ENCODE results near the gene MYBPC2. TPM values are rescaled to one million over a fixed set of nuclear protein-coding genes. Genes with fewer than 3 reads are reported as not detected.

Gene MYBPC2
- total RNA-seq, 1 donor from 2014 or later: not detected

DNA sequence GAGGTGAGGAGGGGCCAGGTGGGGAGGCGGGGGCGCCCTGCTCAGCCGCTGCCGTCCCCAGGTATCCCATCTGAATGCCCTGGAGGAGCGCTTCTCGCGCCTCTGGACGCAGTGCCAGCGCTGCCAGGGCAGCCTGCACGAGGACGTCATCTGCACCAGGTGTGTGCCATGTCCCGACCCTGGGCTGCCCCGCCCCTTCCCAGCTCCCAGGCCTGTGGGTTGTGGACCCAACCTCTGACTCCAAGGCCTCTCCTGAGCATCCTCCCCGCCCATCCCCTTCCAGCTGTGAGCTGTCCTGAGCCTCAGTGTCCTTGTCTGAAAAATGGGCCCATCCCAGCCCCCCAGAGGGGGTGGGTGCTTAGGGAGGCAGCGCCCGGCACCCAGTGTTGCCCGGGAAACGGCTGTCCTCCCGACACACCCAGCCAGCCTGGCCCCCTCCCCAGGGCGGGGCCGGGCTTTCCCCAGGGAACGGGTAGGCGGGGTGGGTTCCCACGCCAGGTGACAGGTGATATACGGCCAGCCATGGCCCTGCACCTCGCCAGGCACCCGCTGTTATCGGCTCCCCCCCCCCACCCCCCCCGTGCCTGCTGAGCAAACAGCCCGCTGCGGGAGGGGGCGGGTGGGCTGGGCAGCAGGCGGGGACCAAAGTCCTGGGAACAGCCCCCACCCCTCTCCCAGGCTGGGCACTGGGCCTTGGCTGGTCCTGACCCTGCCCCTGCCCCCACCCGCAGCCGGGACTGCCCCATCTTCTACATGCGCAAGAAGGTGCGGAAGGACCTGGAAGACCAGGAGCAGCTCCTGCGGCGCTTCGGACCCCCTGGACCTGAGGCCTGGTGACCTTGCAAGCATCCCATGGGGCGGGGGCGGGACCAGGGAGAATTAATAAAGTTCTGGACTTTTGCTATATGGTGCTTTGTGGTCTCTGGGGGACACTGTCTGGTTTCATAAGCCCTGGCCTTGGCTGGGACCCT, 15.3 kb upstream of the MYBPC2 start:
- Histone ChIP-seq H3K9me3 (replicated peaks) (no peaks in the 10 kb centered on the region), H3K36me3 (no peaks in the 10 kb centered on the region), H3K27ac (replicated peaks) (no peak overlapping the region), H3K4me1 (peaks cover 13% of the 10 kb centered on the region), H3K4me3 (no peak overlapping the region), H3K27me3 (ENCODE audit: low read depth) (peaks cover 56% of the 10 kb centered on the region)
- intact Hi-C loops (cut with micrococcal nuclease): loop anchor here (10.0 kb wide), 1 partner anchor 53 kb away; the partner anchor contains the start of gene NAPSA
- TF ChIP-seq, protein P1, sequence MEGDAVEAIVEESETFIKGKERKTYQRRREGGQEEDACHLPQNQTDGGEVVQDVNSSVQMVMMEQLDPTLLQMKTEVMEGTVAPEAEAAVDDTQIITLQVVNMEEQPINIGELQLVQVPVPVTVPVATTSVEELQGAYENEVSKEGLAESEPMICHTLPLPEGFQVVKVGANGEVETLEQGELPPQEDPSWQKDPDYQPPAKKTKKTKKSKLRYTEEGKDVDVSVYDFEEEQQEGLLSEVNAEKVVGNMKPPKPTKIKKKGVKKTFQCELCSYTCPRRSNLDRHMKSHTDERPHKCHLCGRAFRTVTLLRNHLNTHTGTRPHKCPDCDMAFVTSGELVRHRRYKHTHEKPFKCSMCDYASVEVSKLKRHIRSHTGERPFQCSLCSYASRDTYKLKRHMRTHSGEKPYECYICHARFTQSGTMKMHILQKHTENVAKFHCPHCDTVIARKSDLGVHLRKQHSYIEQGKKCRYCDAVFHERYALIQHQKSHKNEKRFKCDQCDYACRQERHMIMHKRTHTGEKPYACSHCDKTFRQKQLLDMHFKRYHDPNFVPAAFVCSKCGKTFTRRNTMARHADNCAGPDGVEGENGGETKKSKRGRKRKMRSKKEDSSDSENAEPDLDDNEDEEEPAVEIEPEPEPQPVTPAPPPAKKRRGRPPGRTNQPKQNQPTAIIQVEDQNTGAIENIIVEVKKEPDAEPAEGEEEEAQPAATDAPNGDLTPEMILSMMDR (IDR thresholded peaks at IDR 0.05; ENCODE audit: borderline replicate concordance): no peak
- DNase-seq: no peak

GRCh38 chr19:50418176-50419021, 14.3 kb upstream of the MYBPC2 start, which contains the start of gene SPIB:
SPIB (plus strand) TSS chr19:50418938; CDS start chr19:50418963, 25 bp downstream.
- Histone ChIP-seq H3K4me1 (peaks cover 13% of the 10 kb centered on the region), H3K4me3 (no peak within 1 kb of the TSS), H3K9me3 (replicated peaks) (no peaks in the 10 kb centered on the region), H3K27me3 (ENCODE audit: low read depth) (peaks cover 66% of the 10 kb centered on the region), H3K36me3 (no peaks in the 10 kb centered on the region), H3K27ac (replicated peaks) (no peak within 1 kb of the TSS)
- TF ChIP-seq, protein P1 (IDR thresholded peaks at IDR 0.05; ENCODE audit: borderline replicate concordance): no peak
- DNase-seq: no peak
- intact Hi-C loops (cut with micrococcal nuclease): loop anchor here (10.0 kb wide), 1 partner anchor 54 kb away; the partner anchor contains the start of gene NAPSA

DNA sequence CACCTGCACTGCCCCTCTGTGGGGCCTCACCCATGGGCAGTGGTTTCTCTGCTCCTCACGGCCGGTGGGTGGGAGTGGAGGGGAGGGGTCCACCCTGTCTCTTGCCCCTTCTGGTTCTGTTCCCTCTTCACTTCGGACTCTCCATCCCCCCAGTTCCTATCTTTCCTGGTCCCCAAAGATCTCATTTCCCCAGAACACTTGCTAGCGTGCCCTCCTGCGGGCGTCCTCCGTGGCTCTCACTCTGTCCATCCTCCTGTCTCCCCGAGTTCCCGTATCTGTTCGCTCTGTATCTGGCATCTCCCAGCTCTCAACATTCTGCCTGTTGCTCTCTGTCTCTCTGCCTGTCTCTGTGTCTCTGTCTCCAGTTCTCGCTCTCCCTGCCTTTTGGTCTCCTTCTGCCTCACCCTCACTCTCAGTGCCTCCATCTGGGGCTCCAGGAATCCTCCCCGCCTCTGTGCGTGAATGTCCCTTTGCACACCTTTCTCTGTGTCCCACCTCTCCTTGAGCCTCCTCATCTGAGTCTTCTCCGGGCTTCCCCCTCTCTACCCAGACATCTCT, 13.6 kb upstream of the MYBPC2 start:
- H3K4me1 ChIP-seq: peaks cover 13% of the 10 kb centered on the region
- TF ChIP-seq, protein P1 (IDR thresholded peaks at IDR 0.05; ENCODE audit: borderline replicate concordance): no peak
- no peaks in the 10 kb centered on the region for H3K9me3 ChIP-seq (replicated peaks)
- no peak overlapping the region for H3K4me3 ChIP-seq
- no peak overlapping the region for H3K27ac ChIP-seq (replicated peaks)
- intact Hi-C loops (cut with micrococcal nuclease): loop anchor here (10.0 kb wide), 1 partner anchor 54 kb away; the partner anchor contains the start of gene NAPSA
- H3K27me3 ChIP-seq (ENCODE audit: low read depth): peaks cover 73% of the 10 kb centered on the region
- DNase-seq: no peak
- H3K36me3 ChIP-seq: no peaks in the 10 kb centered on the region

- TF ChIP-seq, protein P1 (IDR thresholded peaks at IDR 0.05; ENCODE audit: borderline replicate concordance): no peak
- H3K36me3 ChIP-seq: no peaks in the 10 kb centered on the region
- DNase-seq: no peak
- H3K9me3 ChIP-seq (replicated peaks): no peaks in the 10 kb centered on the region
- H3K4me3 ChIP-seq: no peak overlapping the region
- peaks cover 75% of the 10 kb centered on the region for H3K27me3 ChIP-seq (ENCODE audit: low read depth)
- no peak overlapping the region for H3K27ac ChIP-seq (replicated peaks)
- intact Hi-C loops (cut with micrococcal nuclease): loop anchor here (10.0 kb wide), 1 partner anchor 55 kb away; the partner anchor contains the start of gene NAPSA
- peaks cover 12% of the 10 kb centered on the region for H3K4me1 ChIP-seq
These were observed 13.1 kb upstream of the MYBPC2 start for GRCh38 chr19:50419580-50420035.

- Histone ChIP-seq H3K4me3 (no peak overlapping the region), H3K27me3 (ENCODE audit: low read depth) (peaks cover 75% of the 10 kb centered on the region), H3K36me3 (no peaks in the 10 kb centered on the region), H3K4me1 (peaks cover 9% of the 10 kb centered on the region), H3K9me3 (replicated peaks) (no peaks in the 10 kb centered on the region), H3K27ac (replicated peaks) (no peak overlapping the region)
- no peak for DNase-seq
- TF ChIP-seq, protein P1 (IDR thresholded peaks at IDR 0.05; ENCODE audit: borderline replicate concordance): no peak
- intact Hi-C loops (cut with micrococcal nuclease): no loop called here
These were observed 12.6 kb upstream of the MYBPC2 start for GRCh38 chr19:50420127-50420526.
